Breast epithelium (tissue), 4 donors: ENCODE data around the gene TEX22. TPM values are rescaled to one million over a fixed set of nuclear protein-coding genes. Genes with fewer than 3 reads are reported as not detected.

Experiments used
- DNase-seq, 2 donors: peaks; one replicate each; pipeline ENCODE4 v3.0.0-alpha.2; 2019; ENCODE audit warnings: low spot score in 2 of 2
- H3K27ac ChIP-seq, 2 donors: fragments of 200-600 bp; sonication (generic) in 1 of 2; one replicate each; pipeline ENCODE4 v1.5.1; 2016 to 2019; ENCODE audit warnings: mild to moderate bottlenecking in 1 of 2
- H3K27me3 ChIP-seq, 2 donors: fragments of 200-600 bp; sonication (generic) in 1 of 2; one replicate each; pipeline versions ENCODE4 v1.5.1 to v1.6.0; 2017 to 2019; ENCODE audit warnings: control low read depth in 1 of 2, mild to moderate bottlenecking in 1 of 2
- H3K36me3 ChIP-seq: fragments of 200-600 bp; one replicate; pipeline ENCODE4 v1.5.1; 2019
- H3K4me1 ChIP-seq, 2 donors: fragments of 200-600 bp; sonication (generic); one replicate each; pipeline ENCODE4 v1.5.1; 2016 to 2019; ENCODE audit warnings: control low read depth in 1 of 2
- H3K4me3 ChIP-seq, 3 donors: fragments of 200-600 bp; sonication (generic); 1 replicate in 2 of 3; 2 replicates in 1 of 3; pipeline ENCODE4 v1.5.1; 2016 to 2019; ENCODE audit warnings: mild to moderate bottlenecking in 3 of 3, moderate library complexity in 2 of 3
- H3K9me3 ChIP-seq, 2 donors: fragments of 200-600 bp; sonication (generic) in 1 of 2; one replicate each; pipeline ENCODE4 v1.5.1; 2016 to 2019; ENCODE audit warnings: control low read depth in 1 of 2
- CTCF ChIP-seq, 3 donors: fragments of 450-650 bp; IDR thresholded peaks; one replicate each; pipeline ENCODE4 v1.5.1; 2016 to 2017; ENCODE audit warnings: antibody characterized with exemption in 3 of 3, mild to moderate bottlenecking in 3 of 3, moderate library complexity in 3 of 3
- POLR2A ChIP-seq: fragments of 450-650 bp; IDR thresholded peaks from one replicate; pipeline ENCODE4 v1.6.1; 2016; ENCODE audit warnings: antibody characterized with exemption, mild to moderate bottlenecking, moderate library complexity
- POLR2AphosphoS5 ChIP-seq, 3 donors: sonication (generic); formaldehyde crosslinking; IDR thresholded peaks; one replicate each; pipeline ENCODE4 v1.6.1; 2017; ENCODE audit warnings: antibody characterized with exemption in 3 of 3
- intact Hi-C: fragments of 100-400 bp; cut with DNase I; formaldehyde crosslinking; loops from one replicate; pipeline ENCODE4 v1.15.1; 2023; ENCODE audit warnings: low total_unique reads
- total RNA-seq, 3 donors: library from RNA; depleted of rRNA; stranded (reverse); fragments of >200 nt; gene quantifications; one replicate each; pipeline ENCODE4 v1.1.0, GENCODE V29; 2016

Gene TEX22
- total RNA-seq, 3 donors from 2014 or later = 0.33 to 0.64 (median 0.59) TPM

GRCh38 chr14:105442125-105442524, 43.8 kb downstream of the TEX22 start:
- Histone ChIP-seq H3K27me3 (no peaks in the 10 kb centered on the region), H3K36me3 (no peaks in the 10 kb centered on the region), H3K4me3 (no peak overlapping the region), H3K27ac (no peak overlapping the region), H3K9me3 (no peaks in the 10 kb centered on the region), H3K4me1 (no peaks in the 10 kb centered on the region)
- no peak for DNase-seq
- intact Hi-C loops = no loop called here
- TF ChIP-seq CTCF (IDR thresholded peaks at IDR 0.05) (no peak), POLR2A (no peak), POLR2AphosphoS5 (IDR thresholded peaks at IDR 0.05) (no peak)

GRCh38 chr14:105442834-105443233, 44.5 kb downstream of the TEX22 start:
- Histone ChIP-seq H3K27me3 (no peaks in the 10 kb centered on the region), H3K9me3 (no peaks in the 10 kb centered on the region), H3K4me1 (no peaks in the 10 kb centered on the region), H3K27ac (no peak overlapping the region), H3K36me3 (no peaks in the 10 kb centered on the region), H3K4me3 (no peak overlapping the region)
- TF ChIP-seq POLR2AphosphoS5 (IDR thresholded peaks at IDR 0.05) (no peak), CTCF (IDR thresholded peaks at IDR 0.05) (no peak), POLR2A (no peak)
- no peak for DNase-seq
- intact Hi-C loops = no loop called here

- H3K4me1 ChIP-seq = no peaks in the 10 kb centered on the region
- DNase-seq = no peak
- TF ChIP-seq CTCF (IDR thresholded peaks at IDR 0.05) = no peak
- TF ChIP-seq POLR2AphosphoS5 (IDR thresholded peaks at IDR 0.05) = no peak
- no peak for TF ChIP-seq POLR2A
- no peak overlapping the region for H3K27ac ChIP-seq
- H3K4me3 ChIP-seq = no peak overlapping the region
- H3K9me3 ChIP-seq = no peaks in the 10 kb centered on the region
- intact Hi-C loops = no loop called here
- H3K36me3 ChIP-seq = no peaks in the 10 kb centered on the region
- no peaks in the 10 kb centered on the region for H3K27me3 ChIP-seq
Measured at GRCh38 chr14:105444859-105445258, 46.5 kb downstream of the TEX22 start.

GRCh38 chr14:105445290-105445689, 47.0 kb downstream of the TEX22 start:
- H3K27ac ChIP-seq = no peak overlapping the region
- no peak for TF ChIP-seq POLR2AphosphoS5 (IDR thresholded peaks at IDR 0.05)
- no peak for TF ChIP-seq CTCF (IDR thresholded peaks at IDR 0.05)
- TF ChIP-seq POLR2A = no peak
- no peak for DNase-seq
- H3K4me1 ChIP-seq = no peaks in the 10 kb centered on the region
- no peaks in the 10 kb centered on the region for H3K27me3 ChIP-seq
- intact Hi-C loops = no loop called here
- no peaks in the 10 kb centered on the region for H3K36me3 ChIP-seq
- H3K9me3 ChIP-seq = no peaks in the 10 kb centered on the region
- no peak overlapping the region for H3K4me3 ChIP-seq

GRCh38 chr14:105445901-105446845, 47.8 kb downstream of the TEX22 start:
- H3K4me3 ChIP-seq = no peak overlapping the region
- no peaks in the 10 kb centered on the region for H3K36me3 ChIP-seq
- TF ChIP-seq POLR2A (no peak), POLR2AphosphoS5 (IDR thresholded peaks at IDR 0.05) (no peak)
- H3K27me3 ChIP-seq = no peaks in the 10 kb centered on the region
- intact Hi-C loops = no loop called here
- no peaks in the 10 kb centered on the region for H3K4me1 ChIP-seq
- no peak overlapping the region for H3K27ac ChIP-seq
- no peaks in the 10 kb centered on the region for H3K9me3 ChIP-seq
- DNase-seq = no peak
